K562 (cell line): ENCODE data around the gene ZNF599. TPM values are rescaled to one million over a fixed set of nuclear protein-coding genes. Genes with fewer than 3 reads are reported as not detected.

ENCODE experiments used
- BCL6 ChIP-seq: fragments of 250-450 bp; sonication (Bioruptor Pico); IDR thresholded peaks from 2 replicates; pipeline ENCODE4 v1.4.0; 2020
- MAFK ChIP-seq: IDR thresholded peaks from 2 replicates; pipeline ENCODE4 v1.6.1; 2011; ENCODE audit warnings: low read length, improper control_type of control experiment
- NFIC ChIP-seq: fragments of 450-650 bp; IDR thresholded peaks from 2 replicates; pipeline ENCODE4 v1.6.1; 2017; ENCODE audit warnings: mild to moderate bottlenecking, inconsistent platforms
- SMARCA4 ChIP-seq: fragments of 450-650 bp; IDR thresholded peaks from 2 replicates; pipeline ENCODE4 v1.6.1; 2016
- polyA plus RNA-seq, 8 experiments: library from polyadenylated mRNA; depleted of rRNA in 4 of 8; stranded (reverse) in 5 of 8; unstranded in 3 of 8; fragments of >200 nt; fragmentation: Nextera tagmentation in 2 of 8; fragmentation: Illumina TruSeq in 1 of 8; extraction: Ambion mirVana in 2 of 8; extraction: Trizol in 1 of 8; gene quantifications; 2 replicates each; pipeline versions ENCODE4 v1.2.1 to v1.2.3, GENCODE V29; 2011 to 2014; ENCODE audit warnings: inconsistent platforms in 1 of 8, missing spikeins in 1 of 8
- total RNA-seq, 7 experiments: library from RNA; depleted of rRNA in 6 of 7; stranded (reverse); fragments of >200 nt in 6 of 7; fragmentation: Illumina TruSeq in 2 of 7; extraction: Trizol in 2 of 7; gene quantifications; 2 replicates each; pipeline versions ENCODE4 v1.2.1 to v1.2.3, GENCODE V29; 2011 to 2021; ENCODE audit warnings: low replicate concordance in 1 of 7
- TF ChIP-seq, protein P1 (sequence below), 3 experiments: fragments of 200-800 bp in 1 of 3; fragments of 250-450 bp in 1 of 3; fragments of 450-650 bp in 1 of 3; sonication (Bioruptor Pico) in 1 of 3; sonication (Bioruptor generic) in 1 of 3; formaldehyde crosslinking in 1 of 3; IDR thresholded peaks; 2 replicates each; pipeline versions ENCODE4 v1.6.1 to v1.8.0; 2016 to 2022; ENCODE audit warnings: mild to moderate bottlenecking in 2 of 3, missing genetic modification characterization in 2 of 3, missing compliant biosample characterization in 1 of 3, moderate library complexity in 1 of 3
- TF ChIP-seq, protein P2 (sequence below): fragments of 450-650 bp; conservative IDR thresholded peaks from 2 replicates; pipeline ENCODE4 v1.6.1; 2016; ENCODE audit warnings: missing genetic modification characterization, low read depth, mild to moderate bottlenecking, control low read depth, missing compliant biosample characterization
- TF ChIP-seq, protein P3 (sequence below), 2 experiments: fragments of 450-650 bp; formaldehyde crosslinking in 1 of 2; IDR thresholded peaks; 2 replicates each; pipeline versions ENCODE4 v1.4.0 to v1.6.1; 2014 to 2020; ENCODE audit warnings: mild to moderate bottlenecking in 2 of 2, borderline replicate concordance in 1 of 2, low read depth in 1 of 2
- TF ChIP-seq, protein P4 (sequence below): IDR thresholded peaks from 2 replicates; pipeline ENCODE4 v1.6.1; 2011; ENCODE audit warnings: borderline replicate concordance, low read depth, mild to moderate bottlenecking, moderate library complexity, low read length; ENCODE audit not compliant: insufficient read depth, poor library complexity, severe bottlenecking

The ZNF599 gene
- total and polyA plus RNA-seq, 9 of the 15 experiments (the other 6 are each of a cell fraction or from before 2014, with no cell fraction given): 0.71 to 6.7 (median 2.8) TPM

DNA sequence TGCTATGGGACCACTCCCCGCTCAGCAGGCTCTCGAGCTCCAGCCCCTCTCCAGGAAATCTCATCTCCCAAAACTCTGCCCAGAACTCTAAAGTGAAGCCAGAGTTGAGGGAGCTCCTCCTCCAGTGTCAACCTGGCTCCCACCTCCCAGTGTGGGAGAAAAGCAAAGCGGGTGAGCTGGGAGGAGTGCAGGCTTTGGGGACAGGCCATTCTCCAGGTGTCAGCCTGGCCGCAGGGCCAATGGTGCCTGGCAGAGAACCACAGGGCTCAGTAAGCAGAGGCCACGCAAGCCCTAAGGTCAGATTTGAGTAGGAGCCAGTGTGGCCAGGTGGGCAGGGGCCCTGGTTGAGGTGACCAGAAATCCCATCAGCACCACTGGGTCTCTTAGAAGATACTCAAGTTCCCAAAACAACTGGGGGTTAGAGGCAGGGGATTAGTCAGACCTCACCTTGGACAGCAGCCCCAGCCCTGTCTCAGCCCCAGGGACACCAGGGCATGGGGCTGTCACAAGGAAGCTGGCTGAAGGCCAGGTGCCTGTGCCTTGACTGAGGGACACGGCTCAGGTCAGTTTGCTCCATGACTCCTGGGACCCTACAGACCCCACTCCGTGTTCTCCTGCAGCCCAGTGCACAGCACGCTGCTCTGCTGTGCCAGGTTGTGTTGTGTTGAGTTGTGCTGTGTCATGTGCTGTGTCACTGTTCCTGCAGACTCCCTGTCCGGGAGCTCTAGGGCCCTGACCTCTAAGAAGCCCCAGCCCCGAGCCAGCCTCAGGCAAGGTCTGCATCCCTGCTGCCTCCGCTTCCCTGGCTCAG is 41.8 kb downstream of the ZNF599 start (continued):
- TF ChIP-seq NFIC (peak; percentile 91), SMARCA4 (peak; percentile 72), MAFK (peak; percentile 72), BCL6 (CRISPR knock-in tag) (no peak)
- TF ChIP-seq, protein P1, sequence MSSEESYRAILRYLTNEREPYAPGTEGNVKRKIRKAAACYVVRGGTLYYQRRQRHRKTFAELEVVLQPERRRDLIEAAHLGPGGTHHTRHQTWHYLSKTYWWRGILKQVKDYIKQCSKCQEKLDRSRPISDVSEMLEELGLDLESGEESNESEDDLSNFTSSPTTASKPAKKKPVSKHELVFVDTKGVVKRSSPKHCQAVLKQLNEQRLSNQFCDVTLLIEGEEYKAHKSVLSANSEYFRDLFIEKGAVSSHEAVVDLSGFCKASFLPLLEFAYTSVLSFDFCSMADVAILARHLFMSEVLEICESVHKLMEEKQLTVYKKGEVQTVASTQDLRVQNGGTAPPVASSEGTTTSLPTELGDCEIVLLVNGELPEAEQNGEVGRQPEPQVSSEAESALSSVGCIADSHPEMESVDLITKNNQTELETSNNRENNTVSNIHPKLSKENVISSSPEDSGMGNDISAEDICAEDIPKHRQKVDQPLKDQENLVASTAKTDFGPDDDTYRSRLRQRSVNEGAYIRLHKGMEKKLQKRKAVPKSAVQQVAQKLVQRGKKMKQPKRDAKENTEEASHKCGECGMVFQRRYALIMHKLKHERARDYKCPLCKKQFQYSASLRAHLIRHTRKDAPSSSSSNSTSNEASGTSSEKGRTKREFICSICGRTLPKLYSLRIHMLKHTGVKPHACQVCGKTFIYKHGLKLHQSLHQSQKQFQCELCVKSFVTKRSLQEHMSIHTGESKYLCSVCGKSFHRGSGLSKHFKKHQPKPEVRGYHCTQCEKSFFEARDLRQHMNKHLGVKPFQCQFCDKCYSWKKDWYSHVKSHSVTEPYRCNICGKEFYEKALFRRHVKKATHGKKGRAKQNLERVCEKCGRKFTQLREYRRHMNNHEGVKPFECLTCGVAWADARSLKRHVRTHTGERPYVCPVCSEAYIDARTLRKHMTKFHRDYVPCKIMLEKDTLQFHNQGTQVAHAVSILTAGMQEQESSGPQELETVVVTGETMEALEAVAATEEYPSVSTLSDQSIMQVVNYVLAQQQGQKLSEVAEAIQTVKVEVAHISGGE (CRISPR knock-in tag; IDR thresholded peaks at IDR 0.05): 0 out of 6 replicates have a peak, but pooled peaks of 1 of the 3 experiments have one; percentile 45
- TF ChIP-seq, protein P2, sequence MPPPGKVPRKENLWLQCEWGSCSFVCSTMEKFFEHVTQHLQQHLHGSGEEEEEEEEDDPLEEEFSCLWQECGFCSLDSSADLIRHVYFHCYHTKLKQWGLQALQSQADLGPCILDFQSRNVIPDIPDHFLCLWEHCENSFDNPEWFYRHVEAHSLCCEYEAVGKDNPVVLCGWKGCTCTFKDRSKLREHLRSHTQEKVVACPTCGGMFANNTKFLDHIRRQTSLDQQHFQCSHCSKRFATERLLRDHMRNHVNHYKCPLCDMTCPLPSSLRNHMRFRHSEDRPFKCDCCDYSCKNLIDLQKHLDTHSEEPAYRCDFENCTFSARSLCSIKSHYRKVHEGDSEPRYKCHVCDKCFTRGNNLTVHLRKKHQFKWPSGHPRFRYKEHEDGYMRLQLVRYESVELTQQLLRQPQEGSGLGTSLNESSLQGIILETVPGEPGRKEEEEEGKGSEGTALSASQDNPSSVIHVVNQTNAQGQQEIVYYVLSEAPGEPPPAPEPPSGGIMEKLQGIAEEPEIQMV (tag): no peak
- TF ChIP-seq, protein P3, sequence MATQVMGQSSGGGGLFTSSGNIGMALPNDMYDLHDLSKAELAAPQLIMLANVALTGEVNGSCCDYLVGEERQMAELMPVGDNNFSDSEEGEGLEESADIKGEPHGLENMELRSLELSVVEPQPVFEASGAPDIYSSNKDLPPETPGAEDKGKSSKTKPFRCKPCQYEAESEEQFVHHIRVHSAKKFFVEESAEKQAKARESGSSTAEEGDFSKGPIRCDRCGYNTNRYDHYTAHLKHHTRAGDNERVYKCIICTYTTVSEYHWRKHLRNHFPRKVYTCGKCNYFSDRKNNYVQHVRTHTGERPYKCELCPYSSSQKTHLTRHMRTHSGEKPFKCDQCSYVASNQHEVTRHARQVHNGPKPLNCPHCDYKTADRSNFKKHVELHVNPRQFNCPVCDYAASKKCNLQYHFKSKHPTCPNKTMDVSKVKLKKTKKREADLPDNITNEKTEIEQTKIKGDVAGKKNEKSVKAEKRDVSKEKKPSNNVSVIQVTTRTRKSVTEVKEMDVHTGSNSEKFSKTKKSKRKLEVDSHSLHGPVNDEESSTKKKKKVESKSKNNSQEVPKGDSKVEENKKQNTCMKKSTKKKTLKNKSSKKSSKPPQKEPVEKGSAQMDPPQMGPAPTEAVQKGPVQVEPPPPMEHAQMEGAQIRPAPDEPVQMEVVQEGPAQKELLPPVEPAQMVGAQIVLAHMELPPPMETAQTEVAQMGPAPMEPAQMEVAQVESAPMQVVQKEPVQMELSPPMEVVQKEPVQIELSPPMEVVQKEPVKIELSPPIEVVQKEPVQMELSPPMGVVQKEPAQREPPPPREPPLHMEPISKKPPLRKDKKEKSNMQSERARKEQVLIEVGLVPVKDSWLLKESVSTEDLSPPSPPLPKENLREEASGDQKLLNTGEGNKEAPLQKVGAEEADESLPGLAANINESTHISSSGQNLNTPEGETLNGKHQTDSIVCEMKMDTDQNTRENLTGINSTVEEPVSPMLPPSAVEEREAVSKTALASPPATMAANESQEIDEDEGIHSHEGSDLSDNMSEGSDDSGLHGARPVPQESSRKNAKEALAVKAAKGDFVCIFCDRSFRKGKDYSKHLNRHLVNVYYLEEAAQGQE (IDR thresholded peaks at IDR 0.05; ENCODE audit: borderline replicate concordance): peak; percentile 95
- TF ChIP-seq, protein P3 (CRISPR knock-in tag; IDR thresholded peaks at IDR 0.05; ENCODE audit: low read depth): peak; percentile 88
- TF ChIP-seq, protein P4, sequence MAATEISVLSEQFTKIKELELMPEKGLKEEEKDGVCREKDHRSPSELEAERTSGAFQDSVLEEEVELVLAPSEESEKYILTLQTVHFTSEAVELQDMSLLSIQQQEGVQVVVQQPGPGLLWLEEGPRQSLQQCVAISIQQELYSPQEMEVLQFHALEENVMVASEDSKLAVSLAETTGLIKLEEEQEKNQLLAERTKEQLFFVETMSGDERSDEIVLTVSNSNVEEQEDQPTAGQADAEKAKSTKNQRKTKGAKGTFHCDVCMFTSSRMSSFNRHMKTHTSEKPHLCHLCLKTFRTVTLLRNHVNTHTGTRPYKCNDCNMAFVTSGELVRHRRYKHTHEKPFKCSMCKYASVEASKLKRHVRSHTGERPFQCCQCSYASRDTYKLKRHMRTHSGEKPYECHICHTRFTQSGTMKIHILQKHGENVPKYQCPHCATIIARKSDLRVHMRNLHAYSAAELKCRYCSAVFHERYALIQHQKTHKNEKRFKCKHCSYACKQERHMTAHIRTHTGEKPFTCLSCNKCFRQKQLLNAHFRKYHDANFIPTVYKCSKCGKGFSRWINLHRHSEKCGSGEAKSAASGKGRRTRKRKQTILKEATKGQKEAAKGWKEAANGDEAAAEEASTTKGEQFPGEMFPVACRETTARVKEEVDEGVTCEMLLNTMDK: no peak
